ENCODE results near the gene CRAMP1. TPM values are rescaled to one million over a fixed set of nuclear protein-coding genes. Genes with fewer than 3 reads are reported as not detected.
A peak's percentile ranks its signal among the peaks of the same experiment; 100 is the strongest.

Gene CRAMP1
- total RNA-seq, 1 donor from 2014 or later: 18.0 TPM

DNA sequence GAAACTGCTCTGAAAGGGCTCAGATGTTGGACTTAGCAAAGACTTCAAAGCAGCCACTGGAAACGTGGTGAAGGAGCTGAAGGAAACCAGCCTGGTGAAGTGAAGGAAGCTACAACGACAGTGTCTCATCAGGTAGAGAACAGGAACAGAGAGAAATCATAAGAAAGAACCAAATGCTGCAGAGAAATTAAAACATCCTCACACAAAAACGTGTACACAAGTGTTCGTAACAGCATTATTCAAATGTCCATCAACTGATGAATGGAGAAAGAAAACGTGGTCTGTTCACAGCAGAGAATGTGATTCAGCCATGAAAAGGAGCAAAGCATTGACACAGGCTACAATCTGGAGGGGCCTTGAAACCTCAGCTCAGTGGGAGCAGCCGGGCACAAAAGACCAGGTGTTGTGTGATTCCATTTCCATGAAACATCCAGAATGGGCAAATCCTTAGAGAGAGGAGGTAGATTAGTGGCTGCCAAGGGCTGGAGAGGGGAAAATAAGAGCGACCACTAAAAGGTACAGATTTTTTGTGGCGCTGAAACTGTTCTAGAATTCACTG is 27.2 kb upstream of the CRAMP1 start:
- Mint-ChIP-seq H3K9me3 (ENCODE audit: unreplicated experiment) (peaks cover 2% of the 10 kb centered on the region), H3K27me3 (ENCODE audit: low read depth, unreplicated experiment) (no peaks in the 10 kb centered on the region), H3K4me1 (ENCODE audit: low read depth, unreplicated experiment) (no peaks in the 10 kb centered on the region), H3K27ac (ENCODE audit: unreplicated experiment) (no peak overlapping the region), H3K36me3 (ENCODE audit: low read depth, unreplicated experiment) (peaks cover 22% of the 10 kb centered on the region), H3K4me3 (ENCODE audit: unreplicated experiment) (no peak overlapping the region)
- Histone ChIP-seq H3K4me3 (ENCODE audit: insufficient read depth, low read depth, low read length) (no peak overlapping the region), H4K20me1 (ENCODE audit: insufficient read depth, low read length) (no peaks in the 10 kb centered on the region), H3K36me3 (ENCODE audit: insufficient read depth, low read length) (peaks cover 8% of the 10 kb centered on the region), H3K4me1 (ENCODE audit: insufficient read depth, low read length) (no peaks in the 10 kb centered on the region), H3K27me3 (ENCODE audit: insufficient read depth, low read length) (no peaks in the 10 kb centered on the region), H2AFZ (ENCODE audit: low read depth, low read length) (no peak overlapping the region), H3K79me2 (ENCODE audit: insufficient read depth, low read length) (no peaks in the 10 kb centered on the region), H3K4me2 (ENCODE audit: low read length) (no peak overlapping the region), H3K9ac (ENCODE audit: low read length) (no peak overlapping the region), H3K27ac (ENCODE audit: low read depth, low read length) (no peak overlapping the region), H3K9me3 (ENCODE audit: insufficient read depth, low read depth, low read length) (no peaks in the 10 kb centered on the region)
- no peak for DNase-seq (ENCODE audit: low read depth)
- TF ChIP-seq, protein P1, sequence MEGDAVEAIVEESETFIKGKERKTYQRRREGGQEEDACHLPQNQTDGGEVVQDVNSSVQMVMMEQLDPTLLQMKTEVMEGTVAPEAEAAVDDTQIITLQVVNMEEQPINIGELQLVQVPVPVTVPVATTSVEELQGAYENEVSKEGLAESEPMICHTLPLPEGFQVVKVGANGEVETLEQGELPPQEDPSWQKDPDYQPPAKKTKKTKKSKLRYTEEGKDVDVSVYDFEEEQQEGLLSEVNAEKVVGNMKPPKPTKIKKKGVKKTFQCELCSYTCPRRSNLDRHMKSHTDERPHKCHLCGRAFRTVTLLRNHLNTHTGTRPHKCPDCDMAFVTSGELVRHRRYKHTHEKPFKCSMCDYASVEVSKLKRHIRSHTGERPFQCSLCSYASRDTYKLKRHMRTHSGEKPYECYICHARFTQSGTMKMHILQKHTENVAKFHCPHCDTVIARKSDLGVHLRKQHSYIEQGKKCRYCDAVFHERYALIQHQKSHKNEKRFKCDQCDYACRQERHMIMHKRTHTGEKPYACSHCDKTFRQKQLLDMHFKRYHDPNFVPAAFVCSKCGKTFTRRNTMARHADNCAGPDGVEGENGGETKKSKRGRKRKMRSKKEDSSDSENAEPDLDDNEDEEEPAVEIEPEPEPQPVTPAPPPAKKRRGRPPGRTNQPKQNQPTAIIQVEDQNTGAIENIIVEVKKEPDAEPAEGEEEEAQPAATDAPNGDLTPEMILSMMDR (IDR thresholded peaks at IDR 0.05; ENCODE audit: insufficient read depth, low read depth, low read length): no peak
- no peak for TF ChIP-seq EZH2 (IDR thresholded peaks at IDR 0.05; ENCODE audit: insufficient read depth, low read length)
- FAIRE-seq: no peak

DNA sequence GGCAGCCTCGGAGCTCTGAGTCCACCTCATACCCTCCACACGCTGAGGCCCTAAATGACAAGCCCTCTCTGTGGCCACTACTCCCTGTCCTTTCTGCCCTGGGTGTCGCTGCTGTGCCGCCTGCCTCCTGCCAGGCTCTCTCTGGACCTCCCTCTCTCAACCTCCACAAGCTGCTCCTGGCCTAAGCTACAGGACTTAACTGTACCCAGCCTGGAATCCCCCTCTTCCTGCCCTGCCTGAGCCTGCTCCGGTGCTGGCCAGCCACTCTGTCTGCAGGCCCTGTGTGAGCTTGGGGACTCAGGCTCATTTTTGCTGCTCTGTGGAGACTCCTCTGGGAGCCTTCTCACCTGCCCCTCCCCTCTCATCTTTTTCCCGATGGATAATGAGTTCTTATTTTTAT is 21.8 kb upstream of the CRAMP1 start:
- Mint-ChIP-seq H3K27me3 (ENCODE audit: low read depth, unreplicated experiment) (no peaks in the 10 kb centered on the region), H3K4me3 (ENCODE audit: unreplicated experiment) (no peak overlapping the region), H3K4me1 (ENCODE audit: low read depth, unreplicated experiment) (no peaks in the 10 kb centered on the region), H3K36me3 (ENCODE audit: low read depth, unreplicated experiment) (peaks cover 23% of the 10 kb centered on the region), H3K9me3 (ENCODE audit: unreplicated experiment) (no peaks in the 10 kb centered on the region), H3K27ac (ENCODE audit: unreplicated experiment) (no peak overlapping the region)
- H3K9me3 ChIP-seq (ENCODE audit: insufficient read depth, low read depth, low read length): no peaks in the 10 kb centered on the region
- FAIRE-seq (no peak), DNase-seq (ENCODE audit: low read depth) (no peak)
- no peak overlapping the region for H2AFZ ChIP-seq (ENCODE audit: low read depth, low read length)
- no peaks in the 10 kb centered on the region for H3K4me1 ChIP-seq (ENCODE audit: insufficient read depth, low read length)
- H3K79me2 ChIP-seq (ENCODE audit: insufficient read depth, low read length): no peaks in the 10 kb centered on the region
- no peaks in the 10 kb centered on the region for H4K20me1 ChIP-seq (ENCODE audit: insufficient read depth, low read length)
- H3K27ac ChIP-seq (ENCODE audit: low read depth, low read length): no peak overlapping the region
- no peak overlapping the region for H3K4me3 ChIP-seq (ENCODE audit: insufficient read depth, low read depth, low read length)
- TF ChIP-seq, protein P1 (IDR thresholded peaks at IDR 0.05; ENCODE audit: insufficient read depth, low read depth, low read length): no peak
- no peak for TF ChIP-seq EZH2 (IDR thresholded peaks at IDR 0.05; ENCODE audit: insufficient read depth, low read length)
- H3K4me2 ChIP-seq (ENCODE audit: low read length): no peak overlapping the region
- no peaks in the 10 kb centered on the region for H3K27me3 ChIP-seq (ENCODE audit: insufficient read depth, low read length)
- peaks cover 4% of the 10 kb centered on the region for H3K36me3 ChIP-seq (ENCODE audit: insufficient read depth, low read length)
- no peak overlapping the region for H3K9ac ChIP-seq (ENCODE audit: low read length)

DNA sequence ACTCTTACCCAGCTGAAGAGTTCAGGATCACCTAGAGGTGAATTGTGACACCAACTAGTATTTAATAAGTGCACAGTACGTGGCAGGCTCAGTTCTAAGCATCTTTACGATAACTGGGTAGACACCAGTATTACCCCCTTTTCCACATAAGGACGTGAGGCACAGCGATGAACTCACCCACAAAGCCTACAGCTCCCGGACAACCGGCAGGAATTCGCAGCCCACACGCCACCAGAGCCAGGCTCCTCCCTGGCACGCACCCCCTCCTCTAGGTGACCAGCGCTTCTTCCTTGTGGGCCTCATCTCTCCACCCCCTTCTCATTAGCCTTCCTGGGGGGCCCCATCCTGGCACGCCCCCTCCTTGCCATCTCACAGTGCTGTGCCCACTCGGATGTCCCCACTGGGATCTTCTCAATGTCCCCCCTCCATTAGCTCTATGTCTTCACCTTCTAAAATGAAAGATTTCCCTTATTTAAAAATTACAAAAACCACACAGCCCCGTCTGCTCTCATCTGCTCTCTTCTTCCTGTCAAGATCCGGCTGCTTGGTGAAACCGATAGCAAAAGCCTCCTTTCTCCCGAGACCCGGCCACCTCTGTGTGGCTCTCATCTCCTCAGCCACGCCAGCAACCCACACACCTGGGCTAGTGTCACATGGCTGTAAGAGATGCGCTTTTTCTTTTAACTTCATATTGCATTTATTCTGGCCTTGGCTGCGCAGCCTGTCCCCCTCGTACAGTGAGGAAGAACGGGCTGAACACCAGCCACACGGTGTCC is 21.0 kb upstream of the CRAMP1 start:
- Histone ChIP-seq H4K20me1 (ENCODE audit: insufficient read depth, low read length) (no peaks in the 10 kb centered on the region), H3K4me3 (ENCODE audit: insufficient read depth, low read depth, low read length) (no peak overlapping the region), H3K27me3 (ENCODE audit: insufficient read depth, low read length) (no peaks in the 10 kb centered on the region), H3K4me1 (ENCODE audit: insufficient read depth, low read length) (no peaks in the 10 kb centered on the region), H3K9ac (ENCODE audit: low read length) (no peak overlapping the region), H3K9me3 (ENCODE audit: insufficient read depth, low read depth, low read length) (no peaks in the 10 kb centered on the region), H3K4me2 (ENCODE audit: low read length) (no peak overlapping the region), H2AFZ (ENCODE audit: low read depth, low read length) (no peak overlapping the region), H3K79me2 (ENCODE audit: insufficient read depth, low read length) (no peaks in the 10 kb centered on the region), H3K36me3 (ENCODE audit: insufficient read depth, low read length) (peaks cover 4% of the 10 kb centered on the region), H3K27ac (ENCODE audit: low read depth, low read length) (no peak overlapping the region)
- DNase-seq (ENCODE audit: low read depth): no peak
- Mint-ChIP-seq H3K27me3 (ENCODE audit: low read depth, unreplicated experiment) (no peaks in the 10 kb centered on the region), H3K9me3 (ENCODE audit: unreplicated experiment) (no peaks in the 10 kb centered on the region), H3K4me3 (ENCODE audit: unreplicated experiment) (no peak overlapping the region), H3K36me3 (ENCODE audit: low read depth, unreplicated experiment) (peaks cover 20% of the 10 kb centered on the region), H3K27ac (ENCODE audit: unreplicated experiment) (peak overlapping the region; percentile 47), H3K4me1 (ENCODE audit: low read depth, unreplicated experiment) (no peaks in the 10 kb centered on the region)
- TF ChIP-seq EZH2 (IDR thresholded peaks at IDR 0.05; ENCODE audit: insufficient read depth, low read length): no peak
- TF ChIP-seq, protein P1 (IDR thresholded peaks at IDR 0.05; ENCODE audit: insufficient read depth, low read depth, low read length): no peak
- no peak for FAIRE-seq
